ENCODE measurements around the gene SYT9.

SYT9 gene

GRCh38 chr11:7471071-7471470 lies 219.4 kb downstream of the SYT9 start:
- TF ChIP-seq ZNF274 (IDR thresholded peaks at IDR 0.05; ENCODE audit: low read depth, low read length): no peak
- no peak overlapping the region for H3K4me3 ChIP-seq (ENCODE audit: low read length)

GRCh38 chr11:7473717-7474116 lies 222.0 kb downstream of the SYT9 start:
- H3K4me3 ChIP-seq (ENCODE audit: low read length): no peak overlapping the region
- no peak for TF ChIP-seq ZNF274 (IDR thresholded peaks at IDR 0.05; ENCODE audit: low read depth, low read length)

GRCh38 chr11:7480113-7480512 lies 228.4 kb downstream of the SYT9 start:
- TF ChIP-seq ZNF274 (IDR thresholded peaks at IDR 0.05; ENCODE audit: low read depth, low read length): no peak

GRCh38 chr11:7484131-7484530 lies 232.4 kb downstream of the SYT9 start:
- no peak overlapping the region for H3K4me3 ChIP-seq (ENCODE audit: low read length)
- TF ChIP-seq ZNF274 (IDR thresholded peaks at IDR 0.05; ENCODE audit: low read depth, low read length): no peak

More at GRCh38 chr11:7480113-7480512, 228.4 kb downstream of the SYT9 start:
- H3K4me3 ChIP-seq (ENCODE audit: low read length): no peak overlapping the region

- TF ChIP-seq ZNF274 (IDR thresholded peaks at IDR 0.05; ENCODE audit: low read depth, low read length): no peak
- no peak overlapping the region for H3K4me3 ChIP-seq (ENCODE audit: low read length)
Measured at GRCh38 chr11:7484645-7485044, 232.9 kb downstream of the SYT9 start.

- no peak within 1 kb of the TSS for H3K4me3 ChIP-seq (ENCODE audit: low read length)
Measured at GRCh38 chr11:7485186-7486097, 233.7 kb downstream of the SYT9 start, which contains the start of gene OLFML1. Gene OLFML1 (plus strand): TSS chr11:7485506. CDS start chr11:7485876, 370 bp downstream.

GRCh38 chr11:7486098-7486780 lies 234.5 kb downstream of the SYT9 start:
- TF ChIP-seq ZNF274 (IDR thresholded peaks at IDR 0.05; ENCODE audit: low read depth, low read length): no peak
- no peak overlapping the region for H3K4me3 ChIP-seq (ENCODE audit: low read length)

More at GRCh38 chr11:7485186-7486097, 233.7 kb downstream of the SYT9 start, which contains the start of gene OLFML1:
- no peak for TF ChIP-seq ZNF274 (IDR thresholded peaks at IDR 0.05; ENCODE audit: low read depth, low read length)

GRCh38 chr11:7486781-7487140 lies 235.1 kb downstream of the SYT9 start:
- no peak overlapping the region for H3K4me3 ChIP-seq (ENCODE audit: low read length)
- no peak for TF ChIP-seq ZNF274 (IDR thresholded peaks at IDR 0.05; ENCODE audit: low read depth, low read length)

- no peak for TF ChIP-seq ZNF274 (IDR thresholded peaks at IDR 0.05; ENCODE audit: low read depth, low read length)
- no peak overlapping the region for H3K4me3 ChIP-seq (ENCODE audit: low read length)
Measured at GRCh38 chr11:7487360-7487759, 235.7 kb downstream of the SYT9 start.

GRCh38 chr11:7488681-7489080 lies 237.0 kb downstream of the SYT9 start:
- TF ChIP-seq ZNF274 (IDR thresholded peaks at IDR 0.05; ENCODE audit: low read depth, low read length): no peak

GRCh38 chr11:7489376-7489775 lies 237.7 kb downstream of the SYT9 start:
- no peak for TF ChIP-seq ZNF274 (IDR thresholded peaks at IDR 0.05; ENCODE audit: low read depth, low read length)
- H3K4me3 ChIP-seq (ENCODE audit: low read length): no peak overlapping the region

More at GRCh38 chr11:7488681-7489080, 237.0 kb downstream of the SYT9 start:
- H3K4me3 ChIP-seq (ENCODE audit: low read length): no peak overlapping the region

GRCh38 chr11:7490054-7490453 lies 238.3 kb downstream of the SYT9 start:
- no peak for TF ChIP-seq ZNF274 (IDR thresholded peaks at IDR 0.05; ENCODE audit: low read depth, low read length)
- H3K4me3 ChIP-seq (ENCODE audit: low read length): no peak overlapping the region

- H3K4me3 ChIP-seq (ENCODE audit: low read length): no peak overlapping the region
- TF ChIP-seq ZNF274 (IDR thresholded peaks at IDR 0.05; ENCODE audit: low read depth, low read length): no peak
Measured at GRCh38 chr11:7490535-7490934, 238.8 kb downstream of the SYT9 start.

GRCh38 chr11:7492253-7492652 lies 240.5 kb downstream of the SYT9 start:
- H3K4me3 ChIP-seq (ENCODE audit: low read length): no peak overlapping the region
- no peak for TF ChIP-seq ZNF274 (IDR thresholded peaks at IDR 0.05; ENCODE audit: low read depth, low read length)

GRCh38 chr11:7493670-7494069 lies 242.0 kb downstream of the SYT9 start:
- no peak for TF ChIP-seq ZNF274 (IDR thresholded peaks at IDR 0.05; ENCODE audit: low read depth, low read length)
- H3K4me3 ChIP-seq (ENCODE audit: low read length): no peak overlapping the region
